NCI-H510A treated with DMSO at 0.1 percent for 48 hours (cell line): Measurements from ENCODE around the gene STRBP.
"Not testable (repeated sequence)": the region's sequence is repeated elsewhere in the genome, so short reads cannot be mapped to it uniquely, and the experiment has no call there.

ENCODE experiments used
- DNase-seq: peaks from one replicate; lab custom pipeline; 2025; lab: John Stamatoyannopoulos, UW

Gene STRBP

DNA sequence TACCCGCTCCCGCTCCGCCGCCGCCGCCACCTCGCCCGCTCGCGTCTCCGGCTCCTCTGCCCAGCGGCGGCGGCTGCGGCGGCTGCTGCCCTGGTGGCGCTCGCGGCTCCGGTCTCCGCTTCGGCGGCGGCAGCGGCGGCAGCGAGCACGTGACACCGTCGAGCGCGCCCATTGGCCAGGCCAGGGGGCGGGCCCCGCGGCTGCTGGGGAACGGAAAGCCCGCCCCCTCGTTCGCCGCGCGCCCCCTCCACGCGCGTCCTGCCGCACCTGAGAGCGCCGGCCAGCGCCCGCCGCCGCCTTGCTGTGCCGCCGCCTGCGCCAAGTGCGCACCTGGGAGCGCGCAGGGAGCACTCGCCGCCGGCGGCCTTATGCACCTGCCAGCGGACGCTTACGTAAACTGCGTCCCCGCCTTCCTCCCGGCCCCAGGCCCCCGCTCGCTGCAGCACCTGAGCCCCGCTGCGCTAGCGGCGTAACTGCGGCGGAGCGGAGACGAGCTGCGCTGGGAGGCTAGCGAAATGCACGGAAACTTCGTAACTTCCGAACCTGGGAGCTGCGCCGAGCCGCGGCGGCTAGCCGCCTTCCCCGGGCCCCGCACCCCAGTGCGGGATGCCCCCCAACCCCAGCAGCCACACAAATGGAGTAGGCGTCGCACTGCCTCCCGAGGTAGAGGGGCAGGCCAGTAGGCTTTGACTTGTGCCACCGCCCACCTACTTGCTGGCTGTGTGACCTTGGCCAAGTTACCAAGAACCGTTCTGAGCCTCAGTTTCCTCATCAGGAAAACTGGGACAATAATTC lies at the start of gene STRBP:
Gene STRBP, minus strand, starts transcription at position 122 of the 795 bp plus-strand sequence. CDS start 84,452 bp downstream, outside the sequence.
- peak; percentile 92 for DNase-seq

DNA sequence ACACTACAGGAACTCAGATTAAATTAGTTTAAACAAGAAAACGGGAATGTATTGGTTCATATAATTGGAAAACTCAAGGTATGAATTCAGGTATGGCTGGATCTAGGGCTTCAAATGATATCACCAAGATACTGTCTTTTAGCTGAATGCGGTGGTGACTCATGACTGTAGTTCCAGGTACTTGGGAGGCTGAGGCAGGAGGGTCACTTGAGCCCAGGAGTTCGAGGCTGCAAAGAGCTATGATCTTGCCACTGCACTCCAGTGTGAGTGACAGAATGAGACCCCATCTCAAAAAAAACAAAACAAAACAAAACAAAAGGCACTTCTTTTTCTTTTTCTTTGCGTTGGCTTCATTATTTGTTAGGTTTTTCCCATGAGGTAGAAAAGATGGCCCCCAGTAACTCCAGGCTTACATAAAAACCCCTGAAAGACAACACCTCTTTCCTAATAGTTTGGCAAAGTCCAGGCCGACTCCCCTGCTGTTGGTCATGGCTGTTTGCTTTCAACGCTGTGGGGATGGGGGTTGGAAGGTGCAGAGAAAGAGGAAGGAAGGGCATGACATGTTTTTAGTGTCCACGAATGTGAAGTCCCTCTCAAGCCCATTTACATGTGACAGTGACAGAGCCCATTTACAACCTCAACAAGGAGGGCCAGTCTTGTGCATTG lies 47.8 kb upstream of the STRBP start:
- no peak for DNase-seq

DNA sequence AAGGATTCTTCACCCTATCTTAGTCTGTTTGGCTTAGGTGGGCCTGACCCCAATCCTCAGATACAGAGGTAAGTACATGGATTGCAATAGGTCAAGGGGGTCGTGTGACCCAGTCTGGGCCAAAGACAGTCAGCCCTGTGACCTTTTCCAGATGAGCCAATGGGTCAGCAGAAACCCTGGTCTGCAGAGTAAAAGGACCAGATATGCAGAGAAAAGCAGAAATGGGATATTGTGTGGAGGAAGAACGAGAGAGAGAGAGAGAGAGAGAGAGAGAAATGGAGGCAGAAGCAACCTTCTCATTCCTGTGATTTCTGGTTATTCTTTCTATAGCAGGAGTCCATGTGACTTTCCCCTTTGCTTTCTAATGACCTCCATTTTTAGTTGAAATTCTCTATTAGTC lies 47.2 kb upstream of the STRBP start:
- no peak for DNase-seq

DNA sequence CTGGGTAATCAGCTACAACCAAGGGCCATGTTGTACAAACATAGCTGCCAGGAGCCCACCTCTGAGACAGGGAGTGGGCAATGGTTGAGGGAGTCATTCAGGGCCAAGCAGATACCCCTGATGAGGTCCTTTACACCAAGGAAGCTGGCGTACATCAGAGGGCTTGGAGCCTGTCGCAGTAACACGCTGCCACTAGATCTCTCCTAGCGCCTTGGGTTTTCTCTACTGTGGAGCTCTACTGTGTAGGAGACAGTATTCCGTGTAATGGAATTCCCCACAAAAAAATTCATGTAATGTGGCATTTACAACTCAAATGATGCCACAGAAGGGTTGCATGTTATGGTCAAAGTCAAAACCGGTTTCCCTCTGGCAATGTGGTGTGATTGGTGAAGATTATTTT lies 46.2 kb upstream of the STRBP start:
- no peak for DNase-seq

DNA sequence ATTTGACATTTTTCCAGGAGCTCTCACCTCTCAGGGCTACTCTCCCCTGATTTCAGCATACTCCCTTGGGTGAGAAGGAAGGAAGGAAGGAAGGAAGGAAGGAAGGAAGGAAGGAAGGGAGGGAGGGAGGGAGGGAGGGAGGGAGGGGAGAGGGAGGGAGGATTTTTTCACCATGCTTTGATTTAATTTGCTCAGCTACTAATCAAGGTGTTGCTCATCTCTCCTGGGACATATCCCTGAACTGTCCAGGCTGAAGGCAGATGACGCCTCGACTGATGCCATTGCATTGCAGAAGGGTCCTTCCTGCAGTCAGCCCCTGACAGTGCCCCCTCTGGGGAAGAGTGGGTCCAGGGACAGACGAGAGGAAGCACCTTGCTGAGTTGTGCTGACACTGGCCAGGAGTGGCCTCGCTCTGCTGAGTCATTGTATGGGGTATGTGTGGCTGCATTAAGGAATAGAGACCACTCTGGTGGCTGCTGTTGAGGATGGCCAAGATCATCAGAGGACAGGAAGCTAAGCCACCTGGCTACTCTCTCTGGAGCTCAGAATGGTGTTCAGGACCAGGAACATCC lies 44.0 kb upstream of the STRBP start:
- DNase-seq: no peak

DNA sequence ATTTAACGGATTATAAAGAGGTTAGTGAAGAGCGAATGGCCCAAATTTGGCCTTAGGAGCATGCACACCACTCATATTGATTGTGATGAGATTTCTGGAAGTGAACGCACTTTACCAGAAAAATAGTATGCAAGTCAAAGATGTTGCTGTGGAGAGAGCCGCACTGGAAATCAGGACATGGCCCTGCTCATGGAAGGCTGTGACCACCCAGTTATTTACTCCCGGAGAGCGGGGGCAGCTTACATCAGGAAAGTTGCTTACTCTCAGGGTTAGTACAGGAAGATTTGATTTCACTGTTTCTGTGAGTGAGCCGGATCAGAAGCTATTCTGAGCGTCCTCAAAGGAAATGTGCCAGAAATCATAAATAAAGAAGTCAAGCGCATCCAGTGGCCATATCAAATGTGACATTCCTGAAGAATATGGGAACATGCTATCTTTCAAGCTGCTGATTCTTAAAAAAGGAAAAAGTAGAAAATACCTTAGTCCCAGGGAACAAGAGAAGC lies 42.9 kb upstream of the STRBP start:
- no peak for DNase-seq

DNA sequence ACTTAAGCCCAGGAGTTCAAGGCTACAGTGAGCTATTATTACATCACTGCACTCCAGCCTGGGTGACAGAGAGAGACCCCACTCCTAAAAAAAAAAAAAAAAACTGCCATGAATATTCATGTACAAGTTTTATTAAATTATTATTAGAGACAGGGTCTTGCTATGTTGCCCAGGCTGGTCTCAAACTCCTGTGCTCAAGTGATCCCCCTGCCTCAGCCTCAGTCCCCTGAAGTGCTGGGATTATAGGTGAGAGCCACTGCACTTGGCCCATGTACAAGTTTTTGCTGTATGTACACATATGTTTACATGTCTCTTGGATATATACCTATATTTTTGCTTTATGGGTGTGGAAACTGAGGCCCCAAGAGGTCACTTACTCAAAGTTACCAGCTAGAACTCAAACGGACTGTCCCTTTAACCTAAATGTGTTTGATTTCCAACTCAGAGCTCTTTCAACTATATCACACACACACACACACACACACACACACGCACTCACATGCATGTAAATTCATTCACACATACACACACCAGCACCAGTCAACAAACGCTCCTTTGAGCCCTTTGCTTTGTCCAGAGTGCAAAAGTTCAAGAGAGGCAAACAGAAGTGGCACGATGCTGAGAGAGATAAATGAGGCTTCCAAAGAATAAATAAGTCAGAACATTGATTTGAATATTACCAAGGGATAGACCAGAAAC lies 42.3 kb upstream of the STRBP start:
- DNase-seq: no peak

DNA sequence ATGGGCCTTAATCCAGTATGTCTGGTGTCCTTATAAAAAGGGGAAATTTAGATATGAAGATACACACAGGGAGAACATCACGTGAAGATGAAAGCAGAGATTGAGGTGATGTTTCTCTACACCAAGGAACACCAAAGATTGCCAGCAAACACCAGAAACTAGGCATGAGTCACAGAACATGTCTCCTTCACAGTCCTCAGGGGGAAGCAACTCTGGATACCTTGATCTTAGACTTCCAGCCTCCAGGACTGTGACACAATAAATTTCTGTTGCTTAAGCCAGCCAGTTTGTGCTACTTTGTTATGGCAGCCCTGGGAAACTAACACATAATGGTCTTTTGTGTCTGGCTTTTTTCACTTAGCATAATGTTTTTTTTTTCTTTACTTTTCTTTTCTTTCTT lies 41.2 kb upstream of the STRBP start:
- DNase-seq: no peak

DNA sequence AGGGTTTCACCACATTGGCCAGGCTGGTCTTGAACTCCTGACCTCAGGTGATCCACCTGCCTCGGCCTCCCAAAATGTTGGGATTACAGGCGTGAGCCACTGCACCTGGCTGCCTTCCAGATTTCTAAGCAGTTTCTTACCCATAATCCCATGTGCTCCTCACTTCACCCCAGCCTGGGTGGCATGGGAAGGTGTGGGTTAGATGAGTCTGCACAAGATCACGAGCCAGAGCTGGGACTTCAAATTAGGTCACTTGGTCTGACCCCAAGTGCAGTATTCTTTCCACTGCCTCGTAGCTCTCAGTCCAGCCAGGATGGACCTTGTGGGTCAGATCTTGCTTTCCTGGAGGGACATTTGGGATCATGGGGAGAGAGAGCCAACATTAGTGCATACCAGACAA lies 37.5 kb upstream of the STRBP start:
- DNase-seq: no peak

DNA sequence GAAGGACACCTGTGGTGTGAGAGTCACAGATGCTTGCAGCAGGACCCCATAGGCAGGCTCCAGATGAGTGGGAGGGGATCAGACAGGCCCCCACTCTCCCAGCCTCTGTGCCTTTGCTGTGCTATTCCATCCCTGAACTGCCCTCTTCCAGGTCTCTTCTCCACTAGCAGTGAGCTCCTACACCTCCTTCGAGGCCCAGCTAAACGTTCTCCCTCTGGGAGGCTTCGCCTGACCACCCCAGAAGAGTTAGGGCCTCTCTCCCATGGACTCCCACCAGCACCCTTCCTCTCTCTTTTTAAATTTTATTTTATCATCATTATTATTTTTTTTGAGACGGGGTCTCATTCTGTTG lies 35.9 kb upstream of the STRBP start:
- DNase-seq: no peak

DNA sequence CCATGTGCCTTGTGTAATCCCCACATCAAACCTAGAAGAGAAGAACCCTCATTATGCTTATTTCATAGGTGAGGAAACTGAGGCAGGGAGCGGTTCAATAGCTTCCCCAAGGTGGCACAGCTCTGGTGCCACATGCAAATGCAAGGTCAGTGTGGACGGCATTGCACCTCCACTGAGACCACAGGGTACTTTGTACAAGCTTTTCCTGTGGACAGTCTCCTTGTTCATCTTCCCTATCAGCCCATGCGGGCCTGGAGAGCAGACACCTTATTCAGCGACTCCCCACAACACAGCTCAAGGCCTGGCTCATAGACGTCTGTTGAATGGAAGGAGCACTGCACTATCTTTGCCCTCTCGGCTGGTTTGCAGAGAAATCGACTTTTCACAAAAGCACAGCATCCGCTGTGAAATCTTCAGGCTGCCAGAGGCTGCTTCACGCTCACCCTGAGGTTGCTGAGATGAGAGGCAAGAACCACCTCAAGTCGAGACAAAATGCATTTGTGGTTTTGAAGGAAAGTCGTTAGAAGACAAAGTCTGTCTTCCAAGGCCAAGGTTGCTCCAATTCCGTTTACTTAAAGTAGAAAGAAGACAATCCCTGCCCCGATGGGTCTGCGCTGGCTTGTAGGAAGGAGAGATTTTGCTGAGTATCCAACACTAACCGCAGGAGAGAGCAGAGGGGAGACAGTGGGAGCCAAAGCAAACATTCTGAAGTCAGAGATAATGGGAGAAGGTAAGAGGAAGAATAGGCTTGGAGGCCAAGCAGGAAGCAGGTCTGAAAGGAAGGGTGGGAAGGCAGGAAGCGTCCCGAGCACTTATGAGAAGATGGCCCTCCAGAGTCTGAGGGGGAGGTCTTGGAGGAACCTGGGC lies 34.2 kb upstream of the STRBP start:
- no peak for DNase-seq

DNA sequence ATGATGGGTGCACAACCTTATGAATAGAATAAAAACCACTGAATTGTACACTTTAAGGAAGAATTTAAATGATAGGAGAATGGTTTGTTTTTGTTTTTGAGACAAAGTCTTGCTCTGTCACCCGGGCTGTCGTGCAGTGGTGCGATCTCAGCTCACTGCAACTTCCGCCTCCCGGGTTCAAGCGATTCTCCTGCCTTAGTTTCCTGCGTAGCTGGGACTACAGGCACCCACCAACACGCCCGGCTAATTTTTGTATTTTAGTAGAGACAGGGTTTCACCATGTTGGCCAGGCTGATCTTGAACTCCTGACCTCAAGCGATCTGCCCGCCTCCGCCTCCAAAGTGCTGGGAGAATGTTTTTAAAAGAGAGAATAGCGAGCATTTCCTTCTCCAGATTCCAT lies 33.5 kb upstream of the STRBP start:
- not testable (repeated sequence) for DNase-seq

DNA sequence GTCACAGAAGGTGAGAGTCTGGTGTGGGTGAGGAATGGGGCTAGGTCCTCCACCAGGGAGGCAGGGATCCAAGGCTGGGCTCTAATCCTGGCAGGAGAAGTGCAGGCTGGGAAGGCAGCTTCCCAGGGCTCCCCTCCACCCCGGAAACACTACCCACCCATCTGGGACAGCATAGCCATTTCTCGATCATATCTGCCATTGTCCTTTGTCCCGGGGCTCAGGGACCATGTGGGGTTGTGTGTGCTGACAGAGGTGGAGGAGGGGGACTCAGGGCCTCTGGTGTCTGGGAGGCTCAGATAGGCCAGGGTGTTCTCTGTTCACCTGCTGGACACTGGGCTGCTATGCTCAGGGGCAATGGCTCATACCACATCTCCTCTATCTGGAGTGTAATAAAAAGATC lies 32.2 kb upstream of the STRBP start:
- DNase-seq: no peak

DNA sequence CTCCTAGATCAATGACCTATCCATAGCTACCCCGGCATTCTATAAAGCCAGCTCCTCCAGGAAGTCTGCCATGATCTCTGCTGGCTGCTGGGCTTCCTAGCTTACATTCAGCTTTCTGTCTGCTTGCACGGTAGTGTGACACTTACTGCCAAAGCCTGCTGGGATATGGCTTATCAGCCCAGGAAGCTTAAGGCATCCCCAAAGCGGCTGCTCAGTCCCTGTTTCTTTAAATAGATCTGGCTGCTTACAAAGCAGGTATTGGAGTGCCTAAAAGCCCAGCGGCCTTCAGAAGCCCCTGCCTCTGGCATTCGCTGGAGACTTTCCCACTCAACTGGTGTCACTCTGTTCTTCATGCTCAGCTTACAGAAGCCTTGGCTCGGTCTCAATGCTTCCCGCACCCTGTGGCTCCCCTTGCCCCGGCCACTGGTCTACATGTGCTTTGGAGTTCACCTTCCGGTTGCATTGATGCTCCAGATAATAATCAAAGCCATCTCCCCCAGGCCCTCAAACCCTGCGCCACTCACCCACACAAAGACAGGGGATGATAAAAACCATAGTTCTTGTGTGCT lies 31.3 kb upstream of the STRBP start:
- DNase-seq: no peak

DNA sequence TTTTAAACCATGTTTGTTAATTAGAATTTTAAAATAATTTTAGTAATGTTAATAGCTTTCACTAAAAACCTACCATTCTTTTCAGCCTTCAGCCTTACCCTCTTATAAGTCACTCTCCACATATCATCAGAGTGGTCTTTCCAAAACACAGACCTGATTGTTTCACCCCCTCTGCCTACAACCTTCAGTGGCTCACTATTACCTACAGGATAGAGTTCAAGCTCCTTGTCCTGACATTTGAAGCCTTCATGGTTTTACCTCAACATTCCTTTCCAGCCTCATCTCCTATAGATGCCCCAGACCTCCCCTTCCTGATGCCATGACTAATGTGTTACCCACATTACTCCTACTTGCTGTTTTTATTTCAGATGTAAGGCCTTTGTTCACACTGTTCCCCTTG lies 27.8 kb upstream of the STRBP start:
- no peak for DNase-seq

DNA sequence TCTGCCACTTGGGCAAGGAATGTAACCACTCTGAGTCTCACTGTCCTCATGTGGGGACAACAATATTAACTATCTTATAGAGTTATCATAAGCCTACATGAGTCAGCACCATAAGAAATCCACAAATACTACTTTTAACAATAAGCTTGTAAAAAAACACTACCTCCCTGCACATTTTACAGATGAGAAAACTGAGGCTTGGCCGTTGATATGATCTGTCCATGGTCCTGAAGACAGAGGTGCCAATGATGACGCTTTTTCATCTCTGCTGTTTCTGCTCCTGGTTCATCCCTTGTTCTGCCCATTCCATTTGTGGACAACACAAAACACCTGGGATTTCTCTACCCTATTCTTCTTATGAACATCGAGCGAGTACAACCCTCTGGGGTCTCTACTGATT lies 23.4 kb upstream of the STRBP start:
- no peak for DNase-seq

DNA sequence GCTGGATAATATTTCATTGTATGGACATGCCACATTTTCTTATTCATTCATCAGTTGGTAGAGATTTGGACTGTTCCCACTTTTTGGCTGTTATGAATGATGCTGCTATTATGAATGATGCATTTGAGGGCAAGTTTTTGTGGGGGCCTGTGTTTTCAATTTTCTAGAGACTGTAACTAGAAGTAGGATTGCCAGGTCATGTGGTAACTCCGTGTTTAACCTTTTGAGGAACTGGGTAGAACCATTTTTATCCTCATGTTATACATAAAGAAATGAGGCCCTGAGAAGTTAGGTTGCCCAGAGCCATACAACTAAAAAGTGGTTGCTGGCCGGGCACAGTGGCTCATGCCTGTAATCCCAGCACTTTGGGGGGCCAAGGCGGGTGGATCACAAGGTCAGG lies 22.4 kb upstream of the STRBP start:
- no peak for DNase-seq

DNA sequence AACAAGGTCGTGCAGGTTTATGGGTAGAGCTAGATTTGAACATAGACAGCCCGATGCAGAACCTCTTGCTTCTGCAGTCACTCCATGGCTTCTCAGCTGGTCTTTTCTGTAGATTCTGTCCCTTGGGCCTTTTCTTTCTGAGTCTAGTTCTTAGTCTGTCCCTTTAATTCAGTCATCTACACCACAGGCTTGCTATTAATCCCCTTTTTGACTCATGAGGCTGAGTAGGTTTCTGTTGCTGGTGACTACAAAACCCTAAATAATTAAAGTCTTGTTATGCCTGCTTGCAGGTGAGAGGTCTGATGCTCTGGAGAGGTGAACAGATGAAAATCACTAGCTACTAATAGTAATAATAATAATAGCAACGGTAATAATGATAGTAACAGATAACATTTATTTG lies 19.3 kb upstream of the STRBP start:
- no peak for DNase-seq

DNA sequence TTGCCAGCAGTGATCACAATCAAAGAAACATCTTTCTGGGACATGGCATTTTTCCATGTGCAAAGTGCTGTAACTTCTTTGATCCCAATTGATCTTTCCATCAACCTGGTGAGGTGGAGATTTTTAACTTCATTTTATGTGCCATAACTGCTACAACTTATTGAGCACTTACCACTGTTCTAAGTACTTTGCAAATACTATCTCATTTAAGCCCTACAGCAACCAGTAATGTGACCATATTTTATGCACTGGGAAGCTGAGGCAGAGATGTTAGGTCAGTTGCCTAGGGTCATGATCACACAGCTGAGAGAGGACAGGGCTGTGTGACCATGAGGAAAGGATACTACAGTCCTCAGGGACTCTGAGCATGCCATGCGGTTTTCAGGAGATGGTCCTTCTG lies 17.9 kb upstream of the STRBP start:
- DNase-seq: no peak

DNA sequence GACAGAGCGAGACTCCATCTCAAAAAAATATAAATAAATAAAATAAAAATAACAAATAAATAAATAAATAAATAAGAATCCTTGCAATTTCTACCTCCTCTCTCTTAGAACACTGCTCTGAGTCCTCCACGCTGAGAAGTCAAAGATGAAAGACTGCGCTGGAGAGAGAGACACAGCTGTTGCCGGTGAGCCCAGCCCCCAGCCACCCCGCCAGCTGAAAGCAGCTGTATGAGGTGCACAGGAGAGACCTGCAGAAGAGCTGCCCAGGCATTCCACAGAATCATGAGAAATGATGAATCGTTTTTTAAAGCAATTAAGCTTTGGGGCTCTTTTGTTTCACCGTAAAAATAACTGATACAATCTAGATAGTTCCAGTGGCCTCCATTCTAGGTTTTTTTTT lies 16.3 kb upstream of the STRBP start:
- no peak for DNase-seq

DNA sequence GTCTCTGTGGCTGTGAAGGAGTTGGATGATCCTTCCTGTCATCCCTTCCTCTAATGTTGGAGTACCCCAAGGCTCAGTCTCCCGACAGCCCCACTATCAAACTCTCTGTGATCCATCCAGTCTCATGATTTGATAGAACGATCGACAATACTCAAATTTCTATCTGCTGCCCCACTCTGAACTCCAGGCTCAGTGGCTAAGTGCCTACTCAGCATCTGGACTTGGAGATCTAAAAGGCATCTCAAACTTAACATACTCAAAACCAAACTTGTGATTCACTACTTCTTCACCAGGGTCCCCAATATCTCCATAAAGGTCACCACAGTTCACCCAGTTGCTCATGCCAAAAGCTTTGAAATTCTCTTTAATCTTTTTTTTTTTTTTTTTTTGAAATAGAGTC lies 15.1 kb upstream of the STRBP start:
- DNase-seq: no peak

DNA sequence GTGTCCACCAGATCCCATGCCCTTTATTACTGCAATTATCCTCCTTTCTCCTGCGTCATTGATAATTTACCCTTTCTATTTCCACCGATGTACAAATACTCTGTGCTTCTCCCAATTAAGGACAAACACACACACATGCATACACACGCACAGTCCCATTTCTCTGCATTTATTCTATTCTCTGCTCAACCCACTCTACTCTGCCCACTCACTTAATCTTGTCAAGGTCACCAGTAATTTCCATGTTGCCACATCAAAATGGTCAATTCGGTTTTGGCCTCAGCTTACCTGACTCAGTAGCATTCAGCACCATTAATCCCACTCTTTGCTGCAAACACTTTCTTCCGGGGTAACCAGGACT lies 14.6 kb upstream of the STRBP start:
- DNase-seq: no peak
